HFF-Myc (cell line): ENCODE results near the gene LTK.

Source experiments
- DNase-seq: peaks from one replicate; pipeline ENCODE4 v3.0.0-alpha.2; 2011; ENCODE audit warnings: low read depth; ENCODE audit errors: extremely low read depth
- H3K4me3 ChIP-seq: replicated peaks from 2 replicates; pipeline ENCODE4 v1.5.1; 2011; ENCODE audit warnings: low read depth, mild to moderate bottlenecking, control low read depth, low read length
- CTCF ChIP-seq: IDR thresholded peaks from 2 replicates; pipeline ENCODE4 v1.5.1; 2012; ENCODE audit warnings: mild to moderate bottlenecking, low read depth, low read length, control low read depth; ENCODE audit errors: missing control alignments

LTK gene

GRCh38 chr15:41489641-41490040, 24.0 kb downstream of the LTK start:
- no peak for DNase-seq
- TF ChIP-seq CTCF, result no peak
- no peak overlapping the region for H3K4me3 ChIP-seq

GRCh38 chr15:41487802-41488201, 25.8 kb downstream of the LTK start:
- no peak for TF ChIP-seq CTCF
- no peak overlapping the region for H3K4me3 ChIP-seq
- DNase-seq, result no peak

GRCh38 chr15:41487381-41487780, 26.2 kb downstream of the LTK start:
- no peak for DNase-seq
- no peak for TF ChIP-seq CTCF
- H3K4me3 ChIP-seq, result no peak overlapping the region

GRCh38 chr15:41486286-41486685, 27.3 kb downstream of the LTK start:
- no peak overlapping the region for H3K4me3 ChIP-seq
- TF ChIP-seq CTCF, result no peak
- DNase-seq, result no peak

GRCh38 chr15:41484937-41485625, 28.5 kb downstream of the LTK start:
- no peak overlapping the region for H3K4me3 ChIP-seq
- TF ChIP-seq CTCF, result no peak
- DNase-seq, result no peak

- H3K4me3 ChIP-seq, result no peak overlapping the region
- no peak for DNase-seq
- no peak for TF ChIP-seq CTCF
These were observed 30.1 kb downstream of the LTK start for GRCh38 chr15:41483519-41483918.

- TF ChIP-seq CTCF, result no peak
- no peak overlapping the region for H3K4me3 ChIP-seq
- no peak for DNase-seq
These were observed 30.5 kb downstream of the LTK start for GRCh38 chr15:41483115-41483514.
